ENCODE data around the gene CGN. TPM values are rescaled to one million over a fixed set of nuclear protein-coding genes. Genes with fewer than 3 reads are reported as not detected.
"Not testable (repeated sequence)": the region's sequence is repeated elsewhere in the genome, so short reads cannot be mapped to it uniquely, and the experiment has no call there.

CGN gene
- polyA plus RNA-seq, 1 experiment: 0.31 TPM

- CTCF ChIA-PET: interaction anchor here (1.7 kb wide), 1 partner anchor 75 kb away, joined by 4 read pairs; no protein-coding TSS in a partner anchor
Measured at GRCh38 chr1:151519667-151520066, 8.5 kb downstream of the CGN start.

GRCh38 chr1:151520359-151520758 is 9.2 kb downstream of the CGN start:
- Histone ChIP-seq H3K27ac (ENCODE audit: low read depth, low read length) (no peak overlapping the region), H3K9me3 (ENCODE audit: control insufficient read depth, insufficient read depth, low read length) (no peaks in the 10 kb centered on the region), H3K4me3 (ENCODE audit: low read depth, low read length) (no peak overlapping the region), H3K27me3 (ENCODE audit: control insufficient read depth, insufficient read depth, low read length) (no peaks in the 10 kb centered on the region)
- ChIA-PET CTCF (interaction anchor here (1.5 to 1.7 kb wide), 3 partner anchors 10 to 76 kb away, joined by 4 read pairs; partner anchors contain the start of gene CGN), POLR2A (no interaction called here)
- no peak for DNase-seq (ENCODE audit: low read depth, low spot score)
- TF ChIP-seq, protein P1, sequence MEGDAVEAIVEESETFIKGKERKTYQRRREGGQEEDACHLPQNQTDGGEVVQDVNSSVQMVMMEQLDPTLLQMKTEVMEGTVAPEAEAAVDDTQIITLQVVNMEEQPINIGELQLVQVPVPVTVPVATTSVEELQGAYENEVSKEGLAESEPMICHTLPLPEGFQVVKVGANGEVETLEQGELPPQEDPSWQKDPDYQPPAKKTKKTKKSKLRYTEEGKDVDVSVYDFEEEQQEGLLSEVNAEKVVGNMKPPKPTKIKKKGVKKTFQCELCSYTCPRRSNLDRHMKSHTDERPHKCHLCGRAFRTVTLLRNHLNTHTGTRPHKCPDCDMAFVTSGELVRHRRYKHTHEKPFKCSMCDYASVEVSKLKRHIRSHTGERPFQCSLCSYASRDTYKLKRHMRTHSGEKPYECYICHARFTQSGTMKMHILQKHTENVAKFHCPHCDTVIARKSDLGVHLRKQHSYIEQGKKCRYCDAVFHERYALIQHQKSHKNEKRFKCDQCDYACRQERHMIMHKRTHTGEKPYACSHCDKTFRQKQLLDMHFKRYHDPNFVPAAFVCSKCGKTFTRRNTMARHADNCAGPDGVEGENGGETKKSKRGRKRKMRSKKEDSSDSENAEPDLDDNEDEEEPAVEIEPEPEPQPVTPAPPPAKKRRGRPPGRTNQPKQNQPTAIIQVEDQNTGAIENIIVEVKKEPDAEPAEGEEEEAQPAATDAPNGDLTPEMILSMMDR (IDR thresholded peaks at IDR 0.05; ENCODE audit: low read depth, low read length): peak; percentile 2; the same call in 1 of the 2 replicates

More at GRCh38 chr1:151519667-151520066, 8.5 kb downstream of the CGN start:
- no peak for DNase-seq (ENCODE audit: low read depth, low spot score)
- TF ChIP-seq, protein P1 (IDR thresholded peaks at IDR 0.05; ENCODE audit: low read depth, low read length): no peak
- Histone ChIP-seq H3K27me3 (ENCODE audit: control insufficient read depth, insufficient read depth, low read length) (no peaks in the 10 kb centered on the region), H3K9me3 (ENCODE audit: control insufficient read depth, insufficient read depth, low read length) (no peaks in the 10 kb centered on the region), H3K4me3 (ENCODE audit: low read depth, low read length) (no peak overlapping the region), H3K27ac (ENCODE audit: low read depth, low read length) (no peak overlapping the region)
- POLR2A ChIA-PET: no interaction called here

DNA sequence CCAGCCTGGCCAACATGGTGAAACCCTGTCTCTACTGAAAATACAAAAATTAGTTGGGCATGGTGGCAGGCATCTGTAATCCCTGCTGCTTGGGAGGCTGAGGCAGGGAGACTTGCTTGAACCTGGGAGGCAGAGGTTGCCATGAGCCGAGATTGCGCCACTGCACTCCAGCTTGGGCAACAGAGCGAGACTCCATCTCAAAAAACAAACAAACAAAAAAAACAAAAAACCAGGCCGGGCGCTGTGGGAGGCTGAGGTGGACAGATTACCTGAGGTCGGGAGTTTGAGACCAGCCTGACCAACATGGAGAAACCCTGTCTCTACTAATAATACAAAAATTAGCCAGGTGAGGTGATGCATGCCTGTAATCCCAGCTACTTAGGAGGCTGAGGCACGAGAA is 11.2 kb downstream of the CGN start:
- CTCF ChIA-PET; POLR2A ChIA-PET; H3K4me3 ChIP-seq (ENCODE audit: low read depth, low read length); H3K27me3 ChIP-seq (ENCODE audit: control insufficient read depth, insufficient read depth, low read length); DNase-seq (ENCODE audit: low read depth, low spot score); H3K27ac ChIP-seq (ENCODE audit: low read depth, low read length); H3K9me3 ChIP-seq (ENCODE audit: control insufficient read depth, insufficient read depth, low read length): not testable (repeated sequence)

GRCh38 chr1:151523326-151523725 is 12.1 kb downstream of the CGN start:
- no peaks in the 10 kb centered on the region for H3K27me3 ChIP-seq (ENCODE audit: control insufficient read depth, insufficient read depth, low read length)
- POLR2A ChIA-PET: no interaction called here
- H3K27ac ChIP-seq (ENCODE audit: low read depth, low read length): no peak overlapping the region
- CTCF ChIA-PET: interaction anchor here (1.0 kb wide), 1 partner anchor 12 kb away, joined by 4 read pairs; no protein-coding TSS in a partner anchor
- H3K4me3 ChIP-seq (ENCODE audit: low read depth, low read length): no peak overlapping the region
- TF ChIP-seq, protein P1 (IDR thresholded peaks at IDR 0.05; ENCODE audit: low read depth, low read length): no peak
- H3K9me3 ChIP-seq (ENCODE audit: control insufficient read depth, insufficient read depth, low read length): no peaks in the 10 kb centered on the region
- no peak for DNase-seq (ENCODE audit: low read depth, low spot score)

DNA sequence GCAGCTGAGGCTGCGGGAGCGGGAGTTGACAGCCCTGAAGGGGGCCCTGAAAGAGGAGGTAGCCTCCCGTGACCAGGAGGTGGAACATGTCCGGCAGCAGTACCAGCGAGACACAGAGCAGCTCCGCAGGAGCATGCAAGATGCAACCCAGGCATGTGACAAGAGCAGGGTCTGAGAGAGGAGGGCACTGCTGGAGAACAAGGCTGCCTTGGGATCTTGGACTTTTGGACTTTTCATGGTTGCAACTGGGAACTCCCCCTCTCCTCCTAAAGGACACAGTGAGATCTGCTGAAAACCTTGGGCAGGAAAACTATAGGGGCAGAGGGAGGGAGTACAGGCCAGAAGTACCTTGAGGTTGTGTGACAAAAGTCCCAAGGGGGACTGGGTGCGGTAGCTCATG is 13.5 kb downstream of the CGN start:
- H3K4me3 ChIP-seq (ENCODE audit: low read depth, low read length): no peak overlapping the region
- H3K27ac ChIP-seq (ENCODE audit: low read depth, low read length): no peak overlapping the region
- TF ChIP-seq, protein P1 (IDR thresholded peaks at IDR 0.05; ENCODE audit: low read depth, low read length): no peak
- ChIA-PET CTCF (no interaction called here), POLR2A (interaction anchor here (0.7 kb wide), 1 partner anchor 13 kb away, joined by 3 read pairs; the partner anchor contains the start of gene CGN)
- H3K9me3 ChIP-seq (ENCODE audit: control insufficient read depth, insufficient read depth, low read length): no peaks in the 10 kb centered on the region
- no peak for DNase-seq (ENCODE audit: low read depth, low spot score)
- no peaks in the 10 kb centered on the region for H3K27me3 ChIP-seq (ENCODE audit: control insufficient read depth, insufficient read depth, low read length)
